Activated T-cell treated with anti-CD3 and anti-CD28 coated beads for 24 hours (primary cell): Measurements from ENCODE around the gene TJP3.

ENCODE experiments used
- DNase-seq: peaks from one replicate; pipeline ENCODE4 v3.0.0-alpha.2; 2020; ENCODE audit warnings: low read depth

TJP3 gene

DNA sequence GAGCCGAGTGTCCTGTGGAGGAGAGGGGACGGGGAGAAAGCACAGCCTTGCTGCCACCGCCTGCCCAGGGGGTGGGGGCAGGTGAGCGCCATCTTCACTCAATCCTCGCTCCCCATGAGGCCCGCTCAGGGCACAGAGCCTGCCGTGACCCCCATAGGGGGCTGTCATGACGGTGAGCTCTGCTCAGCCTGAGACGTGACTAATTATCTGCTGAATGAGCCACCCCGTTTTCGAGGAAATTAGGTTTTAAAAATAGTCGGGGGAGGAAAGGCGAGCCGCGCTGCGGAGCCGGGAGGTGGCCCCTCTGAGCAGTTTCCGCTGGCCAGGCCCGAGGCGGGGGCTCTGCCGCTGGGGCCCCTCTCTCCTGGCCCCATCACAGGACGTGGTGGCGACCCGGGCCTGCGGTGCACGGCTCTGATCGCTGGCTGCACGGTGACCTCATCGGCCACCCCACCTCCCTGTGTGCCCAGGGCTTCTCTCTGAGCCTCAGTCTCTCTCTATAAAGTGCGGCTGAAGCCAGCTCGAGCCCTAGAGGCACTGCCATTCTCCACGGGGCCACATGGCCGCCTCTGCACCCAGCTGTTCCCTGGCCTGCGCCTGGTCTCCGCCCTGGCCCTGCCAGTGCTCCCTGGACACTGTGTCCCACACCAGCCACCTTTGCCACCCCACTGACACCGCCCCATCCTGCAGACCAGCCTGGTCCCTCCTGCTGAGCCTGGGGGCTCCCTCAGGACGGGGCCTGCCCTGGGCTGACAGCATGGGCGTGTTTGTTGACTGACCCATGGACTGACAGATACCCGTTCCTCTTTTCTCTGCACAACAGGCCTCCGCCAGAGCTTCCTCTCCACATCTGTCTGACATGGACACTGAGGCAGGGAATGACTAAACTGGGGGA lies 36.3 kb upstream of the TJP3 start:
- DNase-seq = no peak

DNA sequence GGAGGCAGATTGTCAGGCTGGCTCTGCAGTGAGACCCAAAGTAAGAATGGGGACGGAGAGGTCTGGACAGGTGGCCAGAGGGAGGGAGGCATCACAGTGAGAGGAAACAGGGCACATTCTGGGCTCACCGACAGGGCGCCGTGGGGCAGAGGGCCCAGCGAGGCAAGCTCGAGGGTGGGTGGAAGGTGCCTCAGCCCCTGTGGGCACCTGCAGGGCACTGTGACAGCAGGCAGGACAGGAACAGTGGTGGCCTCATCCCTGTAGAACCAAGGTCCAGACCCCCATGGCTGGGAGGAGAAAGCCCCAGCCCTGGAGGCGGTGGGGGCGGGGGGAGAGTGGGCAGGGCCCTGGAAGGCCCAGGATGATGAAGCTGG lies 35.6 kb upstream of the TJP3 start:
- DNase-seq = no peak

DNA sequence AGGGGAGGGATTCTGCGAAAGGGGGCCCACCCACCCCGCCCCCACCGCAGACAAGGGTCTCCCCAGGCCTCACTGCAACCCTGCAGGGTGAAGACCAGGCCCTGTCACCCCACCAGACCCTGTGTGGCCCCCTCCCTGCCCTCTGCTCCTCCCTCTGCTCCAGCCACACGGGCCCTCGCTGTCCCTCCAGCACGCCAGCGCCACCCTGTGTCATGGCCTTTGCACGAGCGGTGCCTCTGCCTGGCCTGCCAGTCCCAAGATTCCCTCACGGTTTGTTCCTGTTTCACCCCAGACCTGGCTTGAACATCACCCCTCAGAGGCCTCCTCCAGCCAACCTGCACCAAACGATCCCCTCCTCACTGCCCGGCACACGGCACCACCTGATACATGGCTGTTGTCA lies 35.2 kb upstream of the TJP3 start:
- no peak for DNase-seq

DNA sequence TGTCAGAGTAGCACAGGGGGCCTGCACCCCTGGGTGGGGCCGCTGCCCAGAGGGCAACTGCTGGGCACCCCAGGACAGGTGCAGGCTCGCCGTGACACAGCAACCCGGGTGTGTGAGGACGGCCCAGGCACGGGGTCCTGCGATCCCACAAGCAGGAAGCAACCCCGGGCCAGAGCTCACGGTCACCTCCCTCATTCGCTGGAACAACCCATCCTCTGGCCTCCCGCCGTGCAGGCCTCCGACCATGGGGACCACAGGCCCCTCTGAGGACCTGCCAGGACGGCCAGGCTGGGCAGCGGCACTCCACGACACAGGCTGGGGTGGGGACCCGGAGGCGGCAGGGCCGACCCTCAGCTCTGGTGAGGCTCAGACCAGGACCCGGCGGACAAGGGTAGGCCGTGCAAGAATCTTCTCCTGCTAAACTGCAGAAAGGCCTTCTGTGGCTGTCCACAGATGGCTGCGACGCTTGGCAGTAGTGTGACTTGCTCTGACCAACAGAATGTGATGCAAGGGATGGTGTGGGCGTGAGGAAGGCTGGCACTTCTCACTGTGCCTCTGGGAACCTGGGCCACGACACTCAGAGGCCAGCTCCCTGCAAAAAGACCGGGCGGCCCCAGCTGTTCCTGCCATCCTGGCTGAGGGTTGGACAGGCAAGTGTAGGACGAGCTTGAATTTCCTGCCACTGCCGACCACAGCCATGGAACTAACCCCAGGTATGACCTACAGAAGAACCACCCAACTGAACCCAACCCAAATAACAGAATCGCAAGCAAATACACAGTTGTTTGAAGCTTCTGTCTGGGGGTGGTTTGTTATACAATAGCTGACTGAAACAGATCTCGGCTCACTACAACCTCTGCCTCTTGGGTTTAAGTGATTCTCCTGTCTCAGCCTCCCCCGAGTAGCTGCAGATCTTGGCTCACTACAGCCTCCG lies 34.4 kb upstream of the TJP3 start:
- DNase-seq = no peak

DNA sequence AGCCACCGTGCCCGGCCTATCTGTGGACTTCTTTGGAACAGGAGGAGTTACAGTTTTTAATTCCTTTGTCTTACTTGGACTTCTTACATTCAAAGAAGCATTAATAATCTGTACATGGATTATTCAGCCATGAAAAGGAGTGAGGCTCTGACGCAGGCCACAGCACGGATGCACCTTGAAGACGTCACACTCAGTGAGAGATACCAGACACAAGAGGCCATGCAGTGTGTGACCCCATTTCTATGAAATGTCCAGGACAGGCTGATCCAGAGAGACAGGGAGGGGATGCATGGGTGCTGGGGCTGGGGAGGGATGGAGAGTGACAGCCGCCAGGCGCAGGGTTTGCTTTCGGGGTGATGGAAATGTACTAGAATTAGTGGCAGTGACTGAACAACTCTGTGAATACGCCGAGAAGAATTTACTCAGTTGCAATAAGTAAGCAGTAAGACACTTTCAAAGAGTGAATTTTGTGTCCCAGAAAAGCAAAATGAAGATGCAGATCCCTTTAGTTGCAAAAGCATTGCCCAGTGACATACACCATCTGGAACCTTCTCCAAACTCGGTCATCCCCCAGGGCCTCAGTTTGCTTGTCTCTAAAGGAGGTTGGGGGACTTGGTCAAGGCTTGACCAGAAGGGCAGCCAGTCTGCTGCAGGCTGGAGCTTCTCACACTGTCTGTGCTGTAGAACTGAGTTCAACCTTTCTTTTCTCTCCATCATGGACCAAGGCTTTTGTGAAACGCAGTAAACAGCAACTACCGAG lies 33.2 kb upstream of the TJP3 start:
- no peak for DNase-seq

DNA sequence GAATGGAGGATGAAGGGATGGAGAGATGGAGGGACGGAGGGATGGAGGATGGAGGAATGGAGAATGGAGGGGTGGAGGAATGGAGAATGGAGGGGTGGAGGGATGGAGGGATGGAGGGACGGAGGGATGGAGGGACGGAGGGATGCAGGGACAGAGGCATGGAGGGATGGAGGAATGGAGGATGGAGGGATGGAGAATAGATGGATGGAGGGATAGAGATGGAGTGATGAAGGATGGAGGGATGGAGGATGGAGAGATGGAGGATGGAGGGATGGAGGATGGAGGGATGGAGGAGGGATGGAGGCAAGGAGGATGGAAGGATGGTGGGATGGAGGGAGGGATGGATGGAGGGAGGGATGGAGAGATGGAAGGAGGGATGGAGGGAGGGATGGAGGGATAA lies 30.0 kb upstream of the TJP3 start:
- DNase-seq = no peak

DNA sequence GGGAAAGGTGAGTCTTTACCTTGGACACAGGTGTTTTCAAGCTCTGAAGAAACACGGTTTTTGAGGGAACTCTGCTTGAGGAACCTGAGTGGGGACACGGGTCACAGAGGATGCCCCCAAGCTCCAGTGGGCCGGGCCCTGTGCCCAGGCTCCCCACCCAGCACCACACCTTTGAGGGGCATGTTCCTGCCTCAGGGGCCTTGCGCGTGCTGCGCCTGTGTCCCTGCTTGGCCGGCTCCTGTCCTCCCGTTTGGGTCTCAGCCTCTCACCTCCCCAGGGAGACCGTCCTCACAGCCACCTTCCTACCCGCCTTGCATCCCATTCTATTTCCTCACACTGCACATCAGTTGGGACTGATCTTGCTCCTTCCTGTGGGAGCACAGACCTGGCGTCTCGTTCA lies 29.0 kb upstream of the TJP3 start:
- DNase-seq = no peak

DNA sequence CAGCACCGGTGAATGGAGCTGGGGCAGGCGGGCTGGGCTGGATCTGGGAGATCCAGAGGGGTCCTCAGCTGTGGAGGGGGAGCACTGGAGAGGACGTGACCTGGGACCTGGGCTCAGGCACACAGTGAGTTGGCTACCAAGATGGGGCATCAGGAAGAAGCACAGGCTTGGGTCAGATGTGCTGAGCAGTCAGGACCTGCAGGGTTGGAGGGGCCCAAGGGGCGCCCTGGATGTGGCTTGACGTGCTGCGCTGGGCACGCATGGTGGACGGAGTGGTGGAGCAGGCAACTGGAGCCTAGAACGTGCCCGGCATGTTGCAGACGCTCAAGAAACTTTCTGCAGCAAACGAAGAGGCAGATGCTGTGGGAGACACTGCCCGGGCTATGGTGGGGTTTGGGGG lies 28.6 kb upstream of the TJP3 start:
- no peak for DNase-seq

DNA sequence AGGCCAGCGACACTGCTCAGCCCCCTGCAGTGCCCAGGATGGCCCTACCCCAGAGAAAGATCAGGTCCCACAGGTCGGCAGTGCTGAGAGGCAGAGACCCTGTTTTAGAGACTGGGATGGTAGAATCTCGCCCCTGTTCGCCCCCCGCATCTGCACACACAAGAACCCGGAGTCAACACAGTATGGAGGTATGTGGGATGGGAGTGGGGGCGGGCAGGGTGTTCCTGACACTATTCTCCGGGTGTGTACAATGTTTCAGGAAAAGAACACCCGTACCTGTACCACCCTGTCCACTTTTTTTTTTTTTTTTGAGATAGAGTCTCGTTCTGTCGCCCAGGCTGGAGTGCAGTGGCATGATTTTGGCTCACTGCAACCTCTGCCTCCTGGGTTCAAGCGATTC lies 27.2 kb upstream of the TJP3 start:
- no peak for DNase-seq

DNA sequence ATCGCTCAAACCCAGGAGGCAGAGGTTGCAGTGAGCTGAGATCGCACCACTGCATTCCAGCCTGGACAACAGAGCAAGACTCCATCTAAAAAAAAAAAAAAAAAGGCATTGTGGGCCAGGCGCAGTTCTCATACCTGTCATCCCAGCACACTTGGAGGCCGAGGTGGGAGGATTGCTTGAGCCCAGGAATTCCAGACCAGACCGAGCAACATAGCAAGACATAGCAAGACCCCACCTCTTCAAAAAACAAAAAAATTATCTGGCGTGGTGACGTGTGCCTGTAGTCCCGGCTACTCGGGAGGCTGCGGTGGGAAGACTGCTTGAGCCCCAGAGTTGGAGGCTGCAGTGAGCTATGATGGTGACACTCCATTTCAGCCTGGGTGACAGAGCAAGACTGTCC lies 25.9 kb upstream of the TJP3 start:
- DNase-seq = no peak

DNA sequence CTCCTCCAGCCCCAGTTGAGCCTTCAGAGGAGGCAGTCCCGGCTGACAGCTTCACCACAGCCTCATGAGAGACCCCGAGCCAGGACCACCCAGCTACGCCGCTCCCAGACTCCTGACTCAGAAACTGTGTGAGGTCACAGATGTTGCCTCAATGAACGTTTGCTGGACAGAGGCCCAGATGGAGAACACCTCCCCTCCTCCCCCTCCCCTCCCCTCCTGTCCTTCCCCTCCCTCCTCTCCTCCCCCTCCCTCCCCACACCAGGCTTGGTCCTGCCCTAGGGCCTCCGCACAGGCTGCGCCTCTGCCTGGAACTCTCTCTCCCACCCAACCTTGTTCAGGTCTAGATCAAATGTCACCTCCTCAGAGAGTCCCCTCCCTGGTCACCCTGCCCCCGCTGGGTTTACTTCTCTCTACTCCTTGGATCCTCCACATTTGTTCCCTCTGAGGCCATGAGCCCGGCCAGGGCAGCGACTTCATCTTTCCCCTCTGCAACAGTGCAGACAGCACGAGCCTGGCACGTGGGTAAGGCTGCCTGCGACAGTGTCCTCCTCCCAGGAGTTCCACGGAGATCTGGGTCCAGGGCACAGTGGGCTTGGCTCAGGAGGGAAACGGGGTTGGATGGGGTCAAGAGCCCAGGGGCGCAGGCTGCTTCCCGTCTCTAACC lies 25.3 kb upstream of the TJP3 start:
- no peak for DNase-seq

DNA sequence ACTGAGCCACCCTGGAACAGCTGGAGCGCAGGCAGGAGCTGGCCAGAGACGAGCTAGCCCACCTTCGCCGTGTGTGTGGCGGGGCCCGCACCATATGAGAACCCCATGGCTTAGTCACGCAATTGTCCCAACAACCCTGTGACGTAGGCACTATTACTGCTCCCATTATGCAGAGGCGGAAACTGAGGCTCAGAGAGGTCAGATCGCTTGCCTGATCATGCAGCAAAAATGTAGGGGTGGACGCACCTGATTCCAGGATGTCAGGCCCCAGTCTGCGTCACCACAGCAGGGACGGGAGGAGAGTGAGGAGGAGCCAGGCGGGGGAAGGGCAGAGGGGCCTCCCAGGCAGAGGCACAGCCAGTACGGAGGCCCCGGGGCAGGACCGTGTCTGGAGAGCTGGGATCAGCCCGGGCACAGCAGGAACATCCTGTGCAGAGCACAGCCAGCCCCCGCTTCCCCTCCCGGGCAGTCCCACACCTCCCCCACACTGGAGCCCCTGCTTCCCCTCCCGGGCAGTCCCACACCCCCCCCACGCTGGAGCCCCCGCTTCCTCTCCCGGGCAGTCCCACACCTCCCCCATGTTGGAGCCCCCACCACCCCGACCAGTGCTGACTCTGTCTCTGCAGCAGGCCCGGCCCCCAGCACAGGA lies 24.7 kb upstream of the TJP3 start:
- no peak for DNase-seq

DNA sequence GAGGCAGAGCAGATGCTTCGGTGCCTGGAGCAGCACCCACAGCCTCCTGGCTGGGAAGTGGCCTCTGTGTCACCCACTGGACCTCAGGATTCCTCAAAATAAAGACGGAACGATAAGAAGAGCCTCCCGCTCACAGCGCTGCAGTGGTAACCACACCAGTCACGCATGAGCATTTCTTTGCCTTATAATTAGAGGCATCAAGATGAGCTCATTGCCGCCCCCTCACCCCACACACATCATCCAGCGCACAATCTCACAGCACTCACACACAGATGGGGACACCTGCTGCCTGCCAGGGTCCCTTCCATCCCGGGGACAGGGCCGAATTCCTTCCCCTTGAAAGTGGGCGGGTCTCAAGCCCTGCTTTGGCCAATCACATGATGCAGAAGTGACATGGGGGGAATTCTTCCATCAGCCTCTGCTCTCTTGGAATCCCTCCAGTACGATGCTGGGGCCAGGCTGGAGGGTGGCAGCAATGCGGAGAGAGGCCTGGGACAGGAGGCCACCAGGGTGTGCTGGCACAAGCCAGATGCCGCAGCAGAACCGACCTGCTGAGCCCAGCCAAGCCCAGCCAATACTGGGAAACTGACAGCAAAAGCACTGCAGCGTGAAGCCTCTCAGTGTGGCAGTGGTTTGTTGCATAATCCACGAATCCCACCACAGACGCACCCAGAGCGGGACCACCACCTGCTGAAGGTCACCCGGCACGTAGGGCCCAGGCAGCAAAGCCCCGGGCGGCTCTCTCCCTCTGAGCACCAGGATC lies 23.9 kb upstream of the TJP3 start:
- DNase-seq = no peak

DNA sequence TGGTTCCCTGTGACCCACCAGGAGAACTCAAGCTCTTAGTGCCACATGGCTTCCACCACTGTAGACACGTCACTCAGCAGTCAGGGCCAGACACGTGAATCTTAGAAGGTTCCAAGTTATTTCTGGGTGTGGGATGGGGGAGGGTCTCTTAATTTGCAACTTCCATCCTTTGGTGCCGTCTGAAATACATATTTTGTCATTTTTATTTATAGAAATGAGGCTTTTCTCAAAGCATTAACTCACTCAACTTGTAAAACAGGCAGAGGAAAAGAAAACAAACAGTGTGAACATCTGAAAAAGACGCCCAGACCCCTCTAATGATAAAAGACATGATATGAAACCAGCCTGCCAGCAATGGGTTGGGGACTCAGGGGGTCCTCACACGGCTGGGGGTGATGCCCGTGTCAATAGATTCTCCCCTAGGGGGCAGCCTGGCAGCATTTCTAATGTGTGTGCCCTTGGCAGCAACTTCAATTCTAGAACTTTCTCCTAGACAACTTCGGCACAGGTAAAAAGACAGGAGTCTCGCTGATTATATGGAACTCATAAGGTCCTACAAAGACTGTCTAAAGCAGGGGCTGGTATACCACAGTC lies 23.3 kb upstream of the TJP3 start:
- no peak for DNase-seq

DNA sequence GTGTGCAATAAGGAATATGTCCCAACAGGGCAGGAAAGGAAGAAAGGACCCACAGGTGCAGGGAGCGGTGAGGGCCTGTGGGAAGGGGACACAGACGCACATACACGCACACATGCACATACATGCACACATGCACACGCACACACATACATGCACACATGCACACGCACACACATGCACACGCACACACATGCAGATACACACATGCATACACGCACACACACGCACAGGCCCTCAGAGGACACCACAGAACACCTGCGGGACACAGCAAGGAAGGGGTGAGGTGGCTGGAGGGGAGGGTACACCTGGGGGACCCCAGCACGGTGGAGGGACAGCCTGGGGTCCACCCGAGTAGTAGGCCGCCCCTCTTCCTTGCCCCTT lies 20.8 kb upstream of the TJP3 start:
- DNase-seq = no peak

DNA sequence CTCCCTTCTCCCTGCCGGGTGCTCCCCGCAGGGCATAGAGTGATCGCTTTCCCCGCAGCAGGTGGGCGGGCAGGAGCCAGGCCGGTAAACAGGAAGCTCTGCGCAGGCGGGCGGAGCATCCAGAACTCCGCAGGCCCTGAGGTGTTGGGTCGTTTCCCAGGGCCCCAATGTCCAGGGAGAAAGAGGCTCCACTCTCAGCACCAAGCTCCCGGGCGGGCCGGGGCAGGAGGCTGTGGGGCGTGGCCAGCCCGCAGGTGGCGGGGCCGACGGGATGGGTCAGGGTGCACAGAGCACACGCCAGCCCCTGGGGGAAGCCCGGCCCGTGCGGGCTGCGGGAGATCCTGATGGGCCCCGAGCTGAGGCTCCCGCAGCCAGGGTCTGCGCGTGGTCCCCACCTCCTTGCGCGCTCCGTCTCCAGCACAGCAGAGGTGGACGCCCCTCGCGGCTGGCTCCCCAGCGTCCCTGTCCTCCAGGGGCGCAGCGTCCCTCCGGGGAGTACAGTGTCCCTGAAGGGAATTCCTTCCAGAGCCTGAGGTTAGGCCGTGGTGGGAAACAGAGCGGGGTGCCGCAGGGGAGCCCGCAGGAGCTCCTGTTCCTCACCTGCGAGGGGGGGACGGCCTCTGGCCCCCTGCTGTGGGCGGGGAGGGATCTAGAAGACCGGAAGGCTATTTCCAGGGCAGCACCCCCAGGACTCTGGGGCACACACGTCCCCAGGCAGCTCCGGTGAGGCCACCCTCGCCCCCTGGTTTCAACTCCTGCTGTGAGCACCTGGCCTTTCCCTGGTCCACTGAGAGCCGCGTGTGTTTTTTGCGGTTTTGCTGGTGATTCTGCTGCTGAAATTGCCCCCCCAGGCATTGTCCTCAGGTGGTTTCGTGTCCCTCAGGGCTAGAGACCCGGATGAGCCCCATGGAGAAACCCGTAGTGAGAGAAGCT lies 20.1 kb upstream of the TJP3 start:
- no peak for DNase-seq

DNA sequence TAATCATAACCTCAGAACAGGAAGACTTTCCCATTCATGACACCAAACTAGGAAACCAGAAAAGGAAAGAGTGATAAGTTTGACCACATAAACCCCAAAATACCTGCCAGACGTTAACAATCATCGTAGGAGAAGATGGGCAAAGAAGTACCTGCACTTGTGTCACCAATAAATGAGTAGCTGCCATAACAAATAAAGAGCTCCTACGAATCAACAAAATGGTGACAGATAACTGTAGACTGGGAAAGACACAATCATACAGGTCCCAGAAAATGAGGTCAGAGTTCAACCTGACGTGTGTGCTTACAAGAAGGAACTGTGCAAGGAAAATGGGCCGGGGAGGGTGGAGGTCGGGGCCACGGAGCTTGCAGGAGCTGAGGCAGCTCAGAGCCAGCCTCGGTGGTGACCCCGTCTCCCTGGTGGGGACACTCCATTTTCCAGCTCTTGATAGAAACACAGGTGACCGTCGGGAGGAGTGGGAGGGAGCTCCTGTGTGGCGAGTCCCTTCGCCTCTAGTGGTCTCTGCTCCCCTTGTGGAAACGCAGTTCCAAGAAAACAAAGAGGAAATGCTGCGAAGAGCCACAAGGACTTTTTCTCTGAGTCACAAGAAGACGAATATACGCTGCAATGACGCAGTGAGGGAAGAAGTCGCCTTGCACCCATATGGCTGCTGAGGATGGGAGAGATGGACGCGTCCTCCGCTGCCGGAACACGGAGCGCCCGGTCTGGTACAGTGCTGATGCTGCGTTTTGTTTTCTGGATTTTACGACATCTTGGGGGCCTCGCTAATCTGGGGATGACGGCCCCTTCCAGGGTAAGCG lies 17.4 kb upstream of the TJP3 start:
- DNase-seq = no peak

DNA sequence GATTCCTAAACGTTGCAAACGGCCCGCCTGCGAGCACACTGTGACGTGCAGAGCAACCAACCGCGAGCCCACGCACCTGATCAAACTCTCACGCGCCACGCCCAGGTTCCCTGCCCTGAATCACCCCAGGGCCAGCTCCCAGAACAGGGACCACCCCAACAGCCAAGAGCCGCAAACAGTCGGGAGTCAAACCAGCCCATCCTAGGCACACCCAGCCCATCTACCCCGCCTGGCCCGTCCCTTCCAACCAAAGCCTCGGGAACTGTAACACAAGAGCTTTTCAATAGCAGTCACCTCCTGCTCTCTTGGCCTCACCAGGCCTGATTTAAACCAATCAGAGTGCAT lies 16.8 kb upstream of the TJP3 start:
- DNase-seq = no peak
